ENCODE data around the gene GALNT10.
A peak's percentile ranks its signal among the peaks of the same experiment; 100 is the strongest.

The GALNT10 gene

GRCh38 chr5:154268073-154268472 is 77.5 kb downstream of the GALNT10 start:
- peak; percentile 29 for DNase-seq

- DNase-seq = peak; percentile 17
Observed at GRCh38 chr5:154269414-154269813, 78.9 kb downstream of the GALNT10 start.

- peak; percentile 9 for DNase-seq
Observed at GRCh38 chr5:154271466-154271865, 80.9 kb downstream of the GALNT10 start.

- peak; percentile 11 for DNase-seq
Observed at GRCh38 chr5:154271936-154272514, 81.5 kb downstream of the GALNT10 start.

- peak; percentile 57 for DNase-seq
Observed at GRCh38 chr5:154273028-154273617, 82.6 kb downstream of the GALNT10 start.

- peak; percentile 10 for DNase-seq
Observed at GRCh38 chr5:154273963-154274827, 83.7 kb downstream of the GALNT10 start.

GRCh38 chr5:154274828-154275185 is 84.3 kb downstream of the GALNT10 start:
- peak; percentile 21 for DNase-seq

- DNase-seq = peak; percentile 22
Observed at GRCh38 chr5:154275566-154275965, 85.0 kb downstream of the GALNT10 start.

GRCh38 chr5:154276261-154276972 is 85.9 kb downstream of the GALNT10 start:
- peak; percentile 35 for DNase-seq

- peak; percentile 55 for DNase-seq
Observed at GRCh38 chr5:154276973-154277331, 86.4 kb downstream of the GALNT10 start.

GRCh38 chr5:154277499-154277898 is 87.0 kb downstream of the GALNT10 start:
- DNase-seq = no peak

GRCh38 chr5:154278186-154278585 is 87.7 kb downstream of the GALNT10 start:
- no peak for DNase-seq

GRCh38 chr5:154278908-154279307 is 88.4 kb downstream of the GALNT10 start:
- no peak for DNase-seq

- DNase-seq = no peak
Observed at GRCh38 chr5:154284433-154284832, 93.9 kb downstream of the GALNT10 start.

- DNase-seq = no peak
Observed at GRCh38 chr5:154285661-154286408, 95.3 kb downstream of the GALNT10 start.

GRCh38 chr5:154286557-154286956 is 96.0 kb downstream of the GALNT10 start:
- DNase-seq = no peak

GRCh38 chr5:154287136-154287535 is 96.6 kb downstream of the GALNT10 start:
- no peak for DNase-seq

GRCh38 chr5:154288145-154288544 is 97.6 kb downstream of the GALNT10 start:
- DNase-seq = peak; percentile 71

GRCh38 chr5:154291917-154292316 is 101.4 kb downstream of the GALNT10 start:
- no peak for DNase-seq

GRCh38 chr5:154293219-154293618 is 102.7 kb downstream of the GALNT10 start:
- DNase-seq = no peak

- no peak for DNase-seq
Observed at GRCh38 chr5:154295551-154295950, 105.0 kb downstream of the GALNT10 start.

GRCh38 chr5:154296525-154297159 is 106.1 kb downstream of the GALNT10 start:
- DNase-seq = no peak
